NB4 (cell line): ENCODE data around the gene PPP1R12B.

Source experiments
- POLR2A ChIP-seq: IDR thresholded peaks from 2 replicates; pipeline ENCODE4 v1.6.1; 2011; ENCODE audit warnings: mild to moderate bottlenecking; ENCODE audit not compliant: insufficient read length; ENCODE audit errors: extremely low read depth
- TF ChIP-seq, protein P1 (sequence below): IDR thresholded peaks from one replicate; pipeline ENCODE4 v1.5.1; 2012; ENCODE audit warnings: low read depth, low read length

DNA sequence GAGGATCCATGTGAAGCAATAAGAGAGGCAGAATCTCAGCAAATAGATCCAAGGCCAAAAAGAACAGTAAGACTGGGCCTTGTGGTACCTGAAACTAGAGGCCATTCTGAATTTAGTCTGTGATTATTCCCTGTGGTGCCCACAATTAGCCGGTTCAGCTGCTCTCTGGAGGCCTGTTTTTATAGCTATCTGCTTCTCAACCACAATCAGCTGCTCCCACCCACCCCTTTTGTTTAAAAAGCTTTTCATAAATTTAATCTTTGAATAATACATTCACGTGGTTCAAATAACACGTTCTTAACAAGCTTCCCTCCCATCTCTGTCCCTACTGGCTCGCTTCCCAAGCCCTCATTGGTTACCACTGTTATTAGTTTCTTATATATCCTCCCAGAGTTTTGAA lies 24.8 kb upstream of the PPP1R12B start:
- TF ChIP-seq, protein P1, sequence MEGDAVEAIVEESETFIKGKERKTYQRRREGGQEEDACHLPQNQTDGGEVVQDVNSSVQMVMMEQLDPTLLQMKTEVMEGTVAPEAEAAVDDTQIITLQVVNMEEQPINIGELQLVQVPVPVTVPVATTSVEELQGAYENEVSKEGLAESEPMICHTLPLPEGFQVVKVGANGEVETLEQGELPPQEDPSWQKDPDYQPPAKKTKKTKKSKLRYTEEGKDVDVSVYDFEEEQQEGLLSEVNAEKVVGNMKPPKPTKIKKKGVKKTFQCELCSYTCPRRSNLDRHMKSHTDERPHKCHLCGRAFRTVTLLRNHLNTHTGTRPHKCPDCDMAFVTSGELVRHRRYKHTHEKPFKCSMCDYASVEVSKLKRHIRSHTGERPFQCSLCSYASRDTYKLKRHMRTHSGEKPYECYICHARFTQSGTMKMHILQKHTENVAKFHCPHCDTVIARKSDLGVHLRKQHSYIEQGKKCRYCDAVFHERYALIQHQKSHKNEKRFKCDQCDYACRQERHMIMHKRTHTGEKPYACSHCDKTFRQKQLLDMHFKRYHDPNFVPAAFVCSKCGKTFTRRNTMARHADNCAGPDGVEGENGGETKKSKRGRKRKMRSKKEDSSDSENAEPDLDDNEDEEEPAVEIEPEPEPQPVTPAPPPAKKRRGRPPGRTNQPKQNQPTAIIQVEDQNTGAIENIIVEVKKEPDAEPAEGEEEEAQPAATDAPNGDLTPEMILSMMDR: no peak
- no peak for TF ChIP-seq POLR2A
